Measurements from ENCODE around the gene ADGRV1. TPM values are rescaled to one million over a fixed set of nuclear protein-coding genes. Genes with fewer than 3 reads are reported as not detected.

Gene ADGRV1
- total and polyA plus RNA-seq, 9 of the 15 experiments (the other 6 are each of a cell fraction or from before 2014, with no cell fraction given), result 21.7 to 156 (median 58.2) TPM

GRCh38 chr5:91179018-91179417 lies 620.4 kb downstream of the ADGRV1 start:
- Histone ChIP-seq H3K4me3 (no peak overlapping the region), H3K79me2 (ENCODE audit: control insufficient read depth, insufficient read depth, low read length) (no peaks in the 10 kb centered on the region), H3K36me3 (ENCODE audit: control insufficient read depth, insufficient read depth, low read length) (no peaks in the 10 kb centered on the region), H3K9me1 (ENCODE audit: control insufficient read depth, insufficient read depth, low read length) (no peaks in the 10 kb centered on the region), H3K4me2 (ENCODE audit: insufficient read depth, low read length) (no peak overlapping the region), H2AFZ (ENCODE audit: low read depth, low read length) (no peak overlapping the region), H3K27me3 (ENCODE audit: control insufficient read depth in 2 of 2, insufficient read depth in 2 of 2, low read length in 2 of 2) (no peaks in the 10 kb centered on the region), H3K9ac (ENCODE audit: insufficient read depth in 1 of 2, low read depth in 2 of 2, low read length in 2 of 2) (no peak overlapping the region), H3K27ac (ENCODE audit: extremely low read depth, low read depth, low read length) (no peak overlapping the region), H3K4me1 (replicated peaks in 1 of 2; ENCODE audit: control insufficient read depth in 2 of 2, insufficient read depth in 2 of 2, low read length in 2 of 2) (no peaks in the 10 kb centered on the region; a peak in 1 of 5 replicates), H4K20me1 (replicated peaks; ENCODE audit: control insufficient read depth, insufficient read depth, low read length) (no peaks in the 10 kb centered on the region), H3K9me3 (replicated peaks; ENCODE audit: control insufficient read depth, insufficient read depth, low read depth, low read length) (no peaks in the 10 kb centered on the region)
- FAIRE-seq, result no peak
- BruUV-seq (replicated peaks), result no TSS peak
- no peak for ATAC-seq
- ChIA-PET POLR2A (interaction anchor here (1.0 kb wide), 1 partner anchor 30 kb away, joined by 3 read pairs; no protein-coding TSS in a partner anchor), CTCF (ENCODE audit: low intra/inter-chr PET ratio) (no interaction called here)
- intact Hi-C loops (cut with micrococcal nuclease), result loop anchor here (10.0 kb wide), 1 partner anchor 244 kb away; no protein-coding TSS in a partner anchor
- DNase-seq (ENCODE audit: extremely low read depth in 1 of 4, low spot score in 3 of 4), result no peak
- in situ Hi-C loops (cut with MboI), result no loop called here
- WGBS (ENCODE audit: insufficient coverage, low coverage, missing lambda C conversion rate), result 83% methylated on average over 1 of the region's 1 CpG
- TF ChIP-seq ZNF121 (CRISPR knock-in tag; conservative IDR thresholded peaks at IDR 0.05) (no peak), EZH2 (IDR thresholded peaks at IDR 0.05; ENCODE audit: borderline replicate concordance, low read depth, low read length) (no peak), EWSR1 (IDR thresholded peaks at IDR 0.05; ENCODE audit: borderline replicate concordance, low read depth, partially characterized antibody) (no peak), TOE1 (IDR thresholded peaks at IDR 0.05; ENCODE audit: borderline replicate concordance) (no peak), TOE1 (CRISPR knock-in tag; IDR thresholded peaks at IDR 0.05; ENCODE audit: borderline replicate concordance, low read depth) (no peak), MAFK (IDR thresholded peaks at IDR 0.05; ENCODE audit: low read length) (no peak), IRF9 (tag; IDR thresholded peaks at IDR 0.05) (no peak), ZNF511 (CRISPR knock-in tag; IDR thresholded peaks at IDR 0.05) (no peak), NR4A1 (CRISPR knock-in tag; IDR thresholded peaks at IDR 0.05) (no peak), NR4A1 (tag; IDR thresholded peaks at IDR 0.05) (no peak), ZBTB49 (CRISPR knock-in tag; IDR thresholded peaks at IDR 0.05; ENCODE audit: borderline replicate concordance) (no peak), SMARCB1 (IDR thresholded peaks at IDR 0.05; ENCODE audit: insufficient read length, low read depth) (no peak), TRIM25 (IDR thresholded peaks at IDR 0.05; ENCODE audit: borderline replicate concordance) (no peak)

All from K562 (cell line).